ENCODE results near the gene NCKAP5.

DNA sequence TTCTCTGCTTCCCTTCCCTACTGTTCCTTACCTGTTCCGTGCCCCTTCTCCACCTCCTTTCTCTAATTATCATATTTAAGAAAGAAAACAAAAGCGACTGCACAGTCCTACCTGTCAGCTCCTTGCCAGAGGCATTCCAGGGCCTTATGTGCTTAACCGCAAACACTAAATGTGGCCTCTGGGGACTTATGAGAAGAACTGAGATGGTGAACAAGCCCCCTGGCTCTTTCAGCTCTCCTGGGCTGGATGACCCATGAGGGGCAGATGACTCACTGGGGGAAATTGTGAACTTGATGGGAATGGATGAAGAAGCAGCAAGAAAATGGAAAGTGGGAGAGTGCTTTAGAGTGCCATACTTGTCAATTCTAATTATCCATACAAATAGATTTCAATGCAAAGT is 792.0 kb downstream of the NCKAP5 start:
- TF ChIP-seq, protein P1, sequence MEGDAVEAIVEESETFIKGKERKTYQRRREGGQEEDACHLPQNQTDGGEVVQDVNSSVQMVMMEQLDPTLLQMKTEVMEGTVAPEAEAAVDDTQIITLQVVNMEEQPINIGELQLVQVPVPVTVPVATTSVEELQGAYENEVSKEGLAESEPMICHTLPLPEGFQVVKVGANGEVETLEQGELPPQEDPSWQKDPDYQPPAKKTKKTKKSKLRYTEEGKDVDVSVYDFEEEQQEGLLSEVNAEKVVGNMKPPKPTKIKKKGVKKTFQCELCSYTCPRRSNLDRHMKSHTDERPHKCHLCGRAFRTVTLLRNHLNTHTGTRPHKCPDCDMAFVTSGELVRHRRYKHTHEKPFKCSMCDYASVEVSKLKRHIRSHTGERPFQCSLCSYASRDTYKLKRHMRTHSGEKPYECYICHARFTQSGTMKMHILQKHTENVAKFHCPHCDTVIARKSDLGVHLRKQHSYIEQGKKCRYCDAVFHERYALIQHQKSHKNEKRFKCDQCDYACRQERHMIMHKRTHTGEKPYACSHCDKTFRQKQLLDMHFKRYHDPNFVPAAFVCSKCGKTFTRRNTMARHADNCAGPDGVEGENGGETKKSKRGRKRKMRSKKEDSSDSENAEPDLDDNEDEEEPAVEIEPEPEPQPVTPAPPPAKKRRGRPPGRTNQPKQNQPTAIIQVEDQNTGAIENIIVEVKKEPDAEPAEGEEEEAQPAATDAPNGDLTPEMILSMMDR (IDR thresholded peaks at IDR 0.05 in 8 of 11, conservative IDR thresholded peaks at IDR 0.05 in 3 of 11): no peak
- no peak for TF ChIP-seq POLR2AphosphoS5 (IDR thresholded peaks at IDR 0.05)

All from spleen (tissue), 7 donors.